ENCODE measurements around the gene TEX29.

Gene TEX29

DNA sequence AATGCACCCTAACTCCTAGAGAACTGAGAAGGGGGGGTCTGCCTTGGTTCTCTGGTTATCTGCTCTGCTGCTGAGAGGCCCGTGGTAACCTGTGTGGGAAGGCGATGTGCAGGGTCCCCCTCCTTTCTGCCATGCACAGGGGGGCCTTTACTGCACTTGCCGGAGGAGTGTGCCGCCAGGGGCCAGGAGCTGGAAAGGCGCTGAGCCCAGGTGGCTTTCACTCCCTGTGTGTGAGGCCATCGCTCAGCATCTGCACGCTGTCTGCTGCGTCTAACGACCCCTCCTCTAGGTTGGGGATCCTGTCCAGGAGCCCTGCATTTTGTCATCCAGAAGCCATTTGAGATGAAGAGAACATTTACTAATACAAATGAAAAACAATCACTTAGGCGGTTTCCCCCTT, 37.0 kb upstream of the TEX29 start:
- TF ChIP-seq ZFX (IDR thresholded peaks at IDR 0.05; ENCODE audit: borderline replicate concordance), result no peak
- TF ChIP-seq, protein P1, sequence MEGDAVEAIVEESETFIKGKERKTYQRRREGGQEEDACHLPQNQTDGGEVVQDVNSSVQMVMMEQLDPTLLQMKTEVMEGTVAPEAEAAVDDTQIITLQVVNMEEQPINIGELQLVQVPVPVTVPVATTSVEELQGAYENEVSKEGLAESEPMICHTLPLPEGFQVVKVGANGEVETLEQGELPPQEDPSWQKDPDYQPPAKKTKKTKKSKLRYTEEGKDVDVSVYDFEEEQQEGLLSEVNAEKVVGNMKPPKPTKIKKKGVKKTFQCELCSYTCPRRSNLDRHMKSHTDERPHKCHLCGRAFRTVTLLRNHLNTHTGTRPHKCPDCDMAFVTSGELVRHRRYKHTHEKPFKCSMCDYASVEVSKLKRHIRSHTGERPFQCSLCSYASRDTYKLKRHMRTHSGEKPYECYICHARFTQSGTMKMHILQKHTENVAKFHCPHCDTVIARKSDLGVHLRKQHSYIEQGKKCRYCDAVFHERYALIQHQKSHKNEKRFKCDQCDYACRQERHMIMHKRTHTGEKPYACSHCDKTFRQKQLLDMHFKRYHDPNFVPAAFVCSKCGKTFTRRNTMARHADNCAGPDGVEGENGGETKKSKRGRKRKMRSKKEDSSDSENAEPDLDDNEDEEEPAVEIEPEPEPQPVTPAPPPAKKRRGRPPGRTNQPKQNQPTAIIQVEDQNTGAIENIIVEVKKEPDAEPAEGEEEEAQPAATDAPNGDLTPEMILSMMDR (IDR thresholded peaks at IDR 0.05), result no peak
- H3K27ac ChIP-seq, result no peak overlapping the region

DNA sequence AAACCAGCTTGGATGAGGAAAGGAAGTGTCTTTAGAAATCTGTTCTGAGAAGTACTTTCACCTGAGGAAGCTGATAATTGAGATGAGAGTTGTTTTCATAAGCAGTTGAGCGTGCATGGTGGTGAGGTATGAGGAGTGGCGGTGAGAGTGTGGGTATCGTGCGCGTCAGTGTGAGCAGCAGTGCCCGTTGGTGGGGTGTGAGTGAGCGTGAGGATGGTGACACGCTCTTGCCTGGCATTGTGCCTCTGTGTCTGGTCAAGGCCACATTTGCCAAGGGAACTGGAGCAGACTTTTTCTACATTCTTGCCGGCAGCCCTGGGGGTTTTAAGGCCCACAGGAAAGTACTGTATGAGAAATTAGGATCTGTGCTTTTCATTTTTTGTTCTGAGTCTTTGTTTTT, 36.5 kb upstream of the TEX29 start:
- TF ChIP-seq, protein P1 (IDR thresholded peaks at IDR 0.05), result no peak
- TF ChIP-seq ZFX (IDR thresholded peaks at IDR 0.05; ENCODE audit: borderline replicate concordance), result no peak
- H3K27ac ChIP-seq, result no peak overlapping the region

DNA sequence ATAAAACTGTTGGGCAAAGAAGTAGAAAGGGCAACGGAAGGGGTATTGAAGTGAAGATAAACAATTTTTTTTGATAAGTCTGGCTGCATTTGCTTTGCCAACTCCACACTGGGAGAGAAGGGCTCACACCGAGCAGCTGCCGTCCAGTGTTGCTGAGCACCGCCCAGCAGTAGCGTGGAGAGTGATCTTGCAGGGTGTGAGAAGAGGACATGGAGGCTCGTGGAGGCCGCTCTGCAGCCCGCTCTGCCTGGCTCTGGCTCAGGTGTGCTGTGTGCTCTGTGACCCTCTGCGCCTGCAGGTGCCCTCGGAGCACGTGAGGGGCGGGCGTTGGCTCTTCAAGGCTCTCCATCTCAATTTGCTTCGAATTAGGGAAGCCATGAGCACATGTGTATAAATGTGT, 35.9 kb upstream of the TEX29 start:
- TF ChIP-seq, protein P1 (IDR thresholded peaks at IDR 0.05), result no peak
- no peak for TF ChIP-seq ZFX (IDR thresholded peaks at IDR 0.05; ENCODE audit: borderline replicate concordance)
- H3K27ac ChIP-seq, result no peak overlapping the region

DNA sequence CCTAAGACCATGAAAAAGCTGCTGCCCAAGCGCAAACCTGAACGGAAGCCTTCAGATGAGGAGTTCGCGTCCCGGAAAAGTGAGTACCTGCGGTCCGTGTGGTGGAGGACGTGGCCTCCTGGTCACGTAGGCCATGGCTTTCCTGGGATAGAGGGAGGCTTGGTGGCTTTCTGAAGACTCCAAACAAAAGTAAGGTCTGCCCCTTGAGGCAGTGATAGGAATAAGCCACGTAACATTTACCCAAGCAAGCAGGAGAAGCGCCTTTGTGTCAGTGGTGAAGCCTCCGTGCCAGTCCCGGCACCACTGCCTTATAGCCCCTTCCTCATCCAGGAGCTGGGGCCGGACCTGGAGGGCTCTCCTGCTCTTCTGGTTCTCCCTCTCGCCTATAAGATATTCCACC, 34.3 kb upstream of the TEX29 start:
- TF ChIP-seq, protein P1 (IDR thresholded peaks at IDR 0.05), result no peak
- TF ChIP-seq ZFX (IDR thresholded peaks at IDR 0.05; ENCODE audit: borderline replicate concordance), result no peak
- no peak overlapping the region for H3K27ac ChIP-seq

DNA sequence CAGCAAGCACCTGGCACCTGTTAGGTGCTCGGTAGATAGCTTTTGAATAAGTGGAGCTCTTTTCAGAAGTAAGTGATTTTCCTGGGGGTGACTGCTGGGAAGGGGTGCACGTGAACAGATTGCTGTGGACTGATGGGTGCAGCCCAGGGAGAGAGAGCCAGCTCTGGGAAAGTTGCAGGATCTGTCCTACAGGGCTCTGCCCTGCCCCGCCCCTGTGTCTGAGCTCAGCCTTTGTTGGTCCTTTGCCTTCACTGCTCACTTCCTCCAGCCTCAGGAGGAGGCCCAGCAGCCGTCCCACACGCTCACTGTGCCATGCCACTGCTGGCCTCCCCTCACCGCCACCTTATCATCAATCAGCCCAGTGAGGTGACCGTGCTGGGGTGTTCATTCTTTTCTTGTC, 33.7 kb upstream of the TEX29 start:
- no peak overlapping the region for H3K27ac ChIP-seq
- TF ChIP-seq ZFX (IDR thresholded peaks at IDR 0.05; ENCODE audit: borderline replicate concordance), result no peak
- TF ChIP-seq, protein P1 (IDR thresholded peaks at IDR 0.05), result no peak

DNA sequence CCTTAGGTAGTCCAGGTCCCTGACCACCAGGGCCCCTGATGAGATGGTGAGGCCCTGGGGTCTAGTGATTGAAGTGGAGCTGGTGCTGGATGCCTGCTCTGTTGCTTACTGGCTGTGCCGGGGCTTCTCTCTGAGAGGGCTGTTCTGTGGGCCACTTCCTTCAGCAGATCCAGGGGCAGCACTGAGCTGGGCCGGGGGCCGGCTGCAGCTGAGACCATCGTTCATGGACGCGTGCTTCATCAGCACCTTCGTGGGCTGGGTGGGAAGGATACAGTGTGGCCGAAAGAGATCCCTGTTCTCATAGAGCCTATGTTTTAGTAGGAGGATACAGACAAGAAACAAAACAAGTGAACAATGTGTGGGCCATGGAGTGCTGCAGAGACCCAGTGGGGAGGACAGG, 33.2 kb upstream of the TEX29 start:
- TF ChIP-seq, protein P1 (IDR thresholded peaks at IDR 0.05), result no peak
- no peak for TF ChIP-seq ZFX (IDR thresholded peaks at IDR 0.05; ENCODE audit: borderline replicate concordance)
- no peak overlapping the region for H3K27ac ChIP-seq

DNA sequence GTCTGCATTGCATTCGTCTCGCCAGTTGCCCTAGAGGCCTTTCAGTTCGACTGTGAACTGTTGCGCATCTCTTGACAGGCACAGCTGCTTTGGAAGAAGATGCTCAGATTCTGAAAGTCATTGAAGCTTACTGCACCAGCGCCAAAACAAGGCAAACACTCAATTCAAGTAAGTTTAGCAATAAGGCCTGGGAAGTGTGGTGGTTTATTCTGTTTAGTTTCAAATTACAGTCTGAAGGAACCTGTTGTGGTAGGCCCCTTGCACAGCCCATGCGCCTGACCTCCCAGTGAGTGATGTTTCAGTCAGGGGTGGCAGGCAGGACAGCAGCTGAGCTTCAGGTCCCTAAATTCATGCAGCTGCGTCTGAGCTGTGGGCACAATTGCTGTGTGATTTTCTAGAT, 32.2 kb upstream of the TEX29 start:
- H3K27ac ChIP-seq, result no peak overlapping the region
- no peak for TF ChIP-seq ZFX (IDR thresholded peaks at IDR 0.05; ENCODE audit: borderline replicate concordance)
- TF ChIP-seq, protein P1 (IDR thresholded peaks at IDR 0.05), result no peak
